Neuron (in vitro differentiated cells): ENCODE measurements around the gene C1orf146.
"Not testable (repeated sequence)": the region's sequence is repeated elsewhere in the genome, so short reads cannot be mapped to it uniquely, and the experiment has no call there.

Experiments
- H2AFZ ChIP-seq: one replicate; pipeline ENCODE4 v1.6.1; 2013; ENCODE audit warnings: low read depth, mild to moderate bottlenecking, inconsistent platforms, low read length, moderate library complexity
- H3K27me3 ChIP-seq: one replicate; pipeline ENCODE4 v1.6.1; 2013; ENCODE audit warnings: low read length; ENCODE audit not compliant: insufficient read depth
- H3K36me3 ChIP-seq: one replicate; pipeline ENCODE4 v1.6.1; 2013; ENCODE audit warnings: low read length; ENCODE audit not compliant: insufficient read depth
- H3K4me1 ChIP-seq: one replicate; pipeline ENCODE4 v1.6.1; 2013; ENCODE audit warnings: low read length; ENCODE audit not compliant: insufficient read depth
- H3K4me3 ChIP-seq: 2 replicates; pipeline ENCODE4 v1.5.1; 2013; ENCODE audit warnings: mild to moderate bottlenecking, low read length, moderate library complexity
- H3K9me3 ChIP-seq: one replicate; pipeline ENCODE4 v1.6.1; 2013; ENCODE audit warnings: low read length

Gene C1orf146

DNA sequence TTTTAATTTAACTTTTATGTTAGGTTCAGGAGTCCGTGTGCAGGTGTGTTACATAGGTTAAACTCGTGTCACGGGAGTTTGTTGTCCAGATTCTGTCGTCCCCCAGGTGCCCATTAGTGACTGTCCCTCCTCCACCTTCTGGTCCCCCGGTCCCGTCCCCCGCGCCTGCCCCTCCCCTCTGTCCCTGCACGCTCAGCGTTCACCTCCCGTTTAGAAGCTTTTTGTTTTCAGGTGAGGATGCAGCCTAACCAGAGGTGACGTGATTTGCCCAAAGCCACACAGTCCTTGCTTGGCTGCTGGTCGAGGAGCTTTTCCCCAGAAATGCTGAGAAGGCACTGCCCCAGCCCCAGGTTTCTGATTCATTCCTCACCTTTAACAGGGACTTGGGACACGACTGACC is 844 bp downstream of the C1orf146 start:
- Histone ChIP-seq H3K27me3 (no peaks in the 10 kb centered on the region), H3K9me3 (no peaks in the 10 kb centered on the region), H2AFZ (no peak overlapping the region), H3K36me3 (no peaks in the 10 kb centered on the region), H3K4me1 (no peaks in the 10 kb centered on the region), H3K4me3 (no peak overlapping the region)

DNA sequence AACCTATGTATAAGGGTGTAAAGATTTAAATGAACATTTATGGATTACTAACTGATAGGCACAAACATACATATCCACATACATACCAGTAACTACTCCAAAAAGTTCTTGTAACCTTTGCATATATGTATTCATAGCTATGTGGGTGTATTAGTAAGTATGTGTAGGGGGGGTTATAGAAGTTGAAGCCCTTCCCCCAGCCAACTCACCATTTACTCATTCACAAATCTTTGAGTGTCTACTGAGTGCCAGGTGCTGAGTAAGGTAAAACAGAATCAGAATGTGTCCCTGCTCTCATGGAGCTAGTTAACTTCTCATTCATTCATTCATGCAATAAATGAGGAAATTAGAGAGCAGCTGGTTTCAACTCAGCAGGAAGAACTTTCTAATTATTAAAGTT is 1.3 kb downstream of the C1orf146 start:
- H3K4me1 ChIP-seq: no peaks in the 10 kb centered on the region
- H2AFZ ChIP-seq: no peak overlapping the region
- no peaks in the 10 kb centered on the region for H3K9me3 ChIP-seq
- no peaks in the 10 kb centered on the region for H3K27me3 ChIP-seq
- no peak overlapping the region for H3K4me3 ChIP-seq
- H3K36me3 ChIP-seq: no peaks in the 10 kb centered on the region

DNA sequence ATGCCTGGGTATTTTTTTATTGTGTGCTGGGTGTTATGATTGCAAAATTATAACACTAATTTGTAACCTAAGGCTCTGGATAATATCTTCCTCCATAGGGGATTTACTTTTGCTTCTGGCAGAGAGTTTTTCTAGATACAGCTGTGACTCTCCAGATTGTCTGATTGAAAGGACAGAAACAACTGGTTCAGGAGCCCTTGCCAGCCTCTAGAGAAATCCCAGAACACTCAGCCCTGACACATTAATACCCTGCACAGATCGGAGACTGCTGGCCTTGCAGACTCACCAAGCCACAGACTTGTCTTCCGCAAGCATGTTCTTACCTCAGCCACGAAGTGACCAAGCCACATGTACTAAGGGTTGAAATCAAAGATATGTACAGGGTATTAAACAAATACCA is 10.7 kb downstream of the C1orf146 start:
- no peaks in the 10 kb centered on the region for H3K4me1 ChIP-seq
- H3K36me3 ChIP-seq: no peaks in the 10 kb centered on the region
- no peak overlapping the region for H2AFZ ChIP-seq
- no peaks in the 10 kb centered on the region for H3K9me3 ChIP-seq
- no peak overlapping the region for H3K4me3 ChIP-seq
- no peaks in the 10 kb centered on the region for H3K27me3 ChIP-seq

DNA sequence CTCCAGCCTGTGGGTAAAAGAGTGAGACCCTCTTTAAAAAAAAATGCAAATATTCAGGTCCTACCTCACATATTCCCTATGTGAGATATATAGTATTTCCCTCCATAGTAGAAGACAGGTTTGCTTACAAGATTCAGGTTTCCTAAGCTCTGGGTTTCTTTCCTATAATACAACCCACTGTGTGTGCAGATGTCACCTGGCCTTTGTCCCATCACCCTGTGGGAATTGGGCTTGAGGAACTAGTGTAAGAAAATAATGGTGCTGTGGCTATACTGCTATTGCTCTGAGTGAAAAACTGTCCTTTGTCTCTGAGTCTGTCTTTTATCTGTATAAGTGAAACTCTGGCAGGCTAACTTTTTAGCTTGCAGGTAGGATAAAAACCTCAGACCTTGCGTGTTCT is 13.0 kb downstream of the C1orf146 start:
- H2AFZ ChIP-seq: no peak overlapping the region
- no peaks in the 10 kb centered on the region for H3K27me3 ChIP-seq
- H3K4me1 ChIP-seq: no peaks in the 10 kb centered on the region
- H3K36me3 ChIP-seq: no peaks in the 10 kb centered on the region
- no peak overlapping the region for H3K4me3 ChIP-seq
- no peaks in the 10 kb centered on the region for H3K9me3 ChIP-seq

DNA sequence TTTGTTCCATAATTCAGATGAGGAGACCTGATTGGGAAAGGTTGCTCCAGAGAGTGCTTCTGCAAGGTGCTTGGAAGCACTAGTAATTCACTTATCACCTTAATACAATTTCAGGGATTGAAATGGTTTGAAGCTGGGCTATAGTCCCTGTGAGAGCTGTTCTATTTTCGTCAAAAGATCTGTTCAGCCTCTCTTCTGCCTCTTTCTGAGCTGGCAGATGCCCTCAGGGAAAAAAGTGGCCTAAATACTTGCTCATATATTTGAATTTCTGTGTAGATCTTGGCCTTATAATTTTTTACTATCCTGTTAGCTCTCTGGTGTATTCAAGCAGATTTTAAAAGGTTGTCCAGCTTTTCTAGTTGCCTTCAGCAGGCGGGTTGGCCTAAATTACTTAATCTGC is 22.3 kb downstream of the C1orf146 start:
- no peak overlapping the region for H3K4me3 ChIP-seq
- H3K36me3 ChIP-seq: no peaks in the 10 kb centered on the region
- H3K9me3 ChIP-seq: no peaks in the 10 kb centered on the region
- no peak overlapping the region for H2AFZ ChIP-seq
- no peaks in the 10 kb centered on the region for H3K4me1 ChIP-seq
- H3K27me3 ChIP-seq: no peaks in the 10 kb centered on the region

DNA sequence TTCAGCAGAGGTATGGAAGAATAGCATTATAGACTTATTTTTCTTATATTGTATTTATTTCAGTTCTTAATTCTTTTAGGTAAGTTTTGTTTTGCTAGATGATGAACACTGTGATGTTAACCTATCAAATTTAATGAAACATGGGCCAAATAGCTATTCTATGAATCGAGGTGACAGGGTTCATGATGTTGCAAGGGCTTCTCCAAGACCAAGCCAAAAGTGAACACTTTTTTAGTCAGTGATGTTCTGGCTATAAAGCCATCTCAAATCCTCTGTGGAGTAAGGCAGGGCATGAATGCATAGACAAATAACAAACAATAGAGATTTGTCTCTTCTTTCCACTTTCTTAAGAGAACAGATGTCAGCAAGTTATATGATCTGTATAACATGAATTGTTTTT is 26.7 kb downstream of the C1orf146 start:
- Histone ChIP-seq H2AFZ (no peak overlapping the region), H3K4me1 (no peaks in the 10 kb centered on the region), H3K9me3 (no peaks in the 10 kb centered on the region), H3K36me3 (peaks cover 11% of the 10 kb centered on the region), H3K27me3 (no peaks in the 10 kb centered on the region), H3K4me3 (no peak overlapping the region)

DNA sequence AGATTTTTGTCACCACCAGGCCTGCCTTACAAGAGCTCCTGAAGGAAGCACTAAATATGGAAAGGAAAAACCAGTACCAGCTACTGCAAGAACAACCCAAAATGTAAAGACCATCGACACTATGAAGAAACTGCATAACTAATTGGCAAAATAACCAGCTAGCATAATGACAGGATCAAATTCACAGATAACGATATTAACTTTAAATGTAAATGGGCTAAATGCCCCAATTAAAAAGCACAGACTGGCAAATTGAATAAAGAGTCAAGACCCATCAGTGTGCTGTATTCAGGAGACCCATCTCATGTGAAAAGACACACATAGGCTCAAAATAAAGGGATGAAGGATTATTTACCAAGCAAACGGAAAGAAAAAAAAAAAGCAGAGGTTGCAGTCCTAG is 37.0 kb downstream of the C1orf146 start:
- not testable (repeated sequence) for H3K4me1 ChIP-seq, H2AFZ ChIP-seq, H3K4me3 ChIP-seq, H3K9me3 ChIP-seq, H3K27me3 ChIP-seq
- H3K36me3 ChIP-seq: peaks cover 30% of the 10 kb centered on the region

DNA sequence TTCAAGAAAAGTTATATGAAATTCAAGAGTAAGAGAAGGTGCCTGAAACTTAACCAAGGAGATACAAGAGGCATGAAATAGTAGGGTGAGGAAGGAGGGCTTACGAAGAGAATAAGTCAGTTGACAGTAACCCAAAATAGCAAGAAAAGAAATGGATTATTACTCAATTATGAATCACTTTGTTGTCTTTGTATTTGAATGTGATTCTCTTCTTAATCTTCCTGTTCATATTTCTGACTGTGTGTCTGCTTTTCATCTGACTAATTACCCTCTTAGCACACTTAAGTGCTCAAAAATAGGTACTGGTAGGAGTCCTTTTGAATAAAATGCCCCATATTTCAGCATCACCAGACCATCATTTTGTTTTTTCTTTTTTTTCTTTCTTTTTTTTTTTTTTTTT is 41.6 kb downstream of the C1orf146 start:
- no peak overlapping the region for H3K4me3 ChIP-seq
- peaks cover 1% of the 10 kb centered on the region for H3K9me3 ChIP-seq
- no peaks in the 10 kb centered on the region for H3K4me1 ChIP-seq
- H3K27me3 ChIP-seq: no peaks in the 10 kb centered on the region
- H3K36me3 ChIP-seq: peaks cover 45% of the 10 kb centered on the region
- no peak overlapping the region for H2AFZ ChIP-seq

DNA sequence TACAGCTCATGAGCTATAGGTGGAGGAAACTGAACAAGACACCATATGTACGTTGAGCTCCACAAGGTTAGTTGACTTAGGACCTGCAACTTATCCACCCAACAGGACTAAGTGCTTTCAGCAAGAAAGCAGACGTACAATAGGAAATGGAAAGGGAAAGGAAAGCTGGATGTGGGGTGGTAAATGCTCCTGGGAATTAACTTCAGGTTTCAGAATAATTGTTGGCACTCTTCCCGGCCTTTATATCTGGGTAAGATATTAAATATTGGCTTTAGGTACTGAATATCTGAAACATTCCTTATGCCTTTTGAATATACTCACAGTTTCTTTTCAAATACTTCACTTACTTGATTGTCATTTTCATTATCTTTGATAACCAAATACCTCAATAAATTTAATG is 44.8 kb downstream of the C1orf146 start:
- no peaks in the 10 kb centered on the region for H3K4me1 ChIP-seq
- H3K36me3 ChIP-seq: peaks cover 59% of the 10 kb centered on the region
- H2AFZ ChIP-seq: no peak overlapping the region
- no peak overlapping the region for H3K4me3 ChIP-seq
- no peaks in the 10 kb centered on the region for H3K27me3 ChIP-seq
- H3K9me3 ChIP-seq: no peaks in the 10 kb centered on the region

DNA sequence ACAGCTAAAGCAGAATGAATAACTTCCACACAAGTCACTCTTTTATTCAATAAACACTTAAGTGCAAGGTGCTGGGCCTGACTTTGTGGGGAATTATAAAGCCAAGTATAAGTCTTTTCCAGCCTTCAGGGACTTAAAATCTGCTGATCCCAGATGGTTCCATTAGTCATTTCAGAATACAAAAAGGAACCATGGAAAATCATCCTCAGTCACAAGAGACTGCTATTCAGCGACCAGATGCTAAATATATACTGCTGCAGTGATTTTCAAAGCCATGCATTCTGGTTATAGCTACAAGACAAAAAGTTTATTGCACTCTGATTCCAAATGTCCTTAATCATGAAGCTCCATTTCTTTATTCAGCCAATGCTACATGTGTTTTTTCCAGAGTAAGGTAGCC is 55.3 kb downstream of the C1orf146 start:
- H3K27me3 ChIP-seq: no peaks in the 10 kb centered on the region
- no peak overlapping the region for H3K4me3 ChIP-seq
- H2AFZ ChIP-seq: no peak overlapping the region
- H3K36me3 ChIP-seq: peaks cover 57% of the 10 kb centered on the region
- no peaks in the 10 kb centered on the region for H3K9me3 ChIP-seq
- H3K4me1 ChIP-seq: no peaks in the 10 kb centered on the region

DNA sequence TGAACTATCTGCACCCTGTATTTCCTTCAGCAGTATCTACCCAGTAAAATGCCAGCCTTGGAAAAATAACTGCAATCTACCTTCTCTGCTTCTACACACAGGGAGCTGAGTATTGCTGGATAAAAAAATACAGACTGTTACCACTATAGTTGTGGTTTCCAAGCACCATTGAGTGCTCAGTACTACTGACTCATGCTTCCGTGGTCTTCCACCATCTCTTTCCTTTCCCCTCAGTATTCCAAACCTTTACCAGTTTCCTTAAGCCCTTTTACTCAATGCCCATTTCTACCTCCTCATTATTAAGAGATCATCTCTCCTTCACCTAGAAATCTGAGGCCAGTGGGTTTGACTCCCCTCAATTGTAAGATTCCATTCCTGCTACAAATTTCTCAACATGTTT is 57.2 kb downstream of the C1orf146 start:
- no peak overlapping the region for H3K4me3 ChIP-seq
- H3K9me3 ChIP-seq: peaks cover 4% of the 10 kb centered on the region
- no peaks in the 10 kb centered on the region for H3K4me1 ChIP-seq
- peaks cover 53% of the 10 kb centered on the region for H3K36me3 ChIP-seq
- no peaks in the 10 kb centered on the region for H3K27me3 ChIP-seq
- no peak overlapping the region for H2AFZ ChIP-seq

DNA sequence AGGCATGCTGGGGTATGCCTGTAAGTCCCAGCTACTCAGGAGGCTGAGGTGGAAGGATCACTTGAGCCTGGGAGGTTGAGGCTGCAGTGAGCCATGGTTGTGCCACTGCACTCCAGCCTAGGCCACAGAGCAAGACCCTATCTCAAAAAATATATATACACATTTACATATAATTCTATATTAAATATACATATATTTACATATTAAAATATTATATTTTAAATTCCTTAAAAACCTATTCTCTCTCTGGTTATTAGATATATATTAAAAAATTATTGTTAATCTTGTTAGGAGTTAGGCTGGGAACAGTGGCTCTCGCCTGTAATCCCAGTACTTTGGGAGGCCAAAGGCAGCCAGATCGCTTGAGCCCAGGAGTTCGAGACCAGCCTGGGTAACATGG is 58.4 kb downstream of the C1orf146 start:
- peaks cover 47% of the 10 kb centered on the region for H3K36me3 ChIP-seq
- peaks cover 4% of the 10 kb centered on the region for H3K9me3 ChIP-seq
- no peak overlapping the region for H2AFZ ChIP-seq
- no peak overlapping the region for H3K4me3 ChIP-seq
- H3K27me3 ChIP-seq: no peaks in the 10 kb centered on the region
- no peaks in the 10 kb centered on the region for H3K4me1 ChIP-seq

DNA sequence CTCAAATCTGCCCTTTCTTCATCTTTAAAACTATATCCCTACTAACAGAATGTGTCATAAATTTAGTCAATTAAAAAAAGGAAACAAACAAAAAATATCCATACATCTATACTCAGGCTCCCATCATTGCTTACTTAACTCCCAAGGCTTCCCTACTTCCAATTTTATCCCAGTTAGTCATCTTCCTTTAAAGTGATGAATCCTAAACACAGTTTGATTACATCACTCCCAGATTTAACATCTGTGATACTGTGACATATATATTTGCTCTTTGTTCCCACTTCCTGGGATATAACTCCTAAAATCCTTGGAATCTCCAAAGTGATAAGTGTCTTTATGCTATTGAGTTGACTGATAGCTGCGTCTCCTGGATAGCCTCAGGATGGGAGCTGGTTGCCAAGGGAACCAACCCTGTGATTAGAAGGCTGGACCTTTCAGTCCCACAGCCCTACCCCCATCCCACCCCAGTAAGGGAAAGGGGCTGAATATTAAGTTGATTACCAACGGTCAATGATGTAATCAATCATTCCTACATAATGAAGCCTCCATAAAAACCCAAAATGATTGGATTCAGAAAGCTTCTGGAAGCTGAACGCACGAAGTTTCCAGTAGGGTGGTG is 59.5 kb downstream of the C1orf146 start:
- Histone ChIP-seq H2AFZ (no peak overlapping the region), H3K4me3 (no peak overlapping the region), H3K27me3 (no peaks in the 10 kb centered on the region), H3K36me3 (peaks cover 38% of the 10 kb centered on the region), H3K9me3 (peaks cover 4% of the 10 kb centered on the region), H3K4me1 (no peaks in the 10 kb centered on the region)

DNA sequence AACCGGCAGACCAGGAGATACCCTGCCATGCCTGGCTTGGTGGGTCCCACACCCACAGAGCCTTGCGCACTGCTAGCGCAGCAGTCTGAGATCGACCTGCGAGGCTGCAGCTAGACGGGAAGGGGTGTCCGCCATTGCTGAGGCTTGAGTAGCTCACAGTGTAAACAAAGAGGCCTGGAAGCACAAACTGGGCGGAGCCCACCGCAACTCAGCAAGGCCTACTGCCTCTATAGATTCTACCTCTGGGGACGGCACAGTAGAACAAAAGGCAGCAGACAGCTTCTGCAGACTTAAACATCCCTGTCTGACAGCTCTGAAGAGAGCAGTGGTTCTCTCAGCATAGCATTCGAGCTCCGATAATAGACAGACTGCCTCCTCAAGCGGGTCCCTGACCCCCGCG is 62.1 kb downstream of the C1orf146 start:
- not testable (repeated sequence) for H2AFZ ChIP-seq, H3K4me3 ChIP-seq, H3K9me3 ChIP-seq, H3K4me1 ChIP-seq, H3K27me3 ChIP-seq
- H3K36me3 ChIP-seq: peaks cover 18% of the 10 kb centered on the region
